ENCODE measurements around the gene FOXJ1. TPM values are rescaled to one million over a fixed set of nuclear protein-coding genes. Genes with fewer than 3 reads are reported as not detected.

The FOXJ1 gene
- total and polyA plus RNA-seq, 2 of the 13 experiments (the other 11 are each of a cell fraction or from before 2014, with no cell fraction given) = 0.98 to 1.6 TPM

GRCh38 chr17:76178124-76178523, 37.1 kb upstream of the FOXJ1 start:
- H3K4me1 ChIP-seq (ENCODE audit: insufficient read depth, low read length) = peaks cover 51% of the 10 kb centered on the region
- DNase-seq (ENCODE audit: low spot score) (no peak), FAIRE-seq (no peak), ATAC-seq (no peak)
- no peaks in the 10 kb centered on the region for H3K9me3 ChIP-seq (ENCODE audit: low read length)
- H3K79me2 ChIP-seq (ENCODE audit: insufficient read depth, low read length) = no peaks in the 10 kb centered on the region
- ChIA-PET CTCF (ENCODE audit: low intra/inter-chr PET ratio, low total read pairs) (no interaction called here), POLR2A (interaction anchor here (0.6 to 1.3 kb wide), 2 partner anchors 54 to 60 kb away, joined by 3 to 4 read pairs; no protein-coding TSS in a partner anchor)
- TF ChIP-seq KAT2B (IDR thresholded peaks at IDR 0.05; ENCODE audit: borderline replicate concordance, low read depth, low read length) (no peak), HNRNPL (IDR thresholded peaks at IDR 0.05; ENCODE audit: low read depth, low read length) (0 out of 2 replicates have a peak, but pooled peaks have one; percentile 25), SRY (CRISPR knock-in tag; IDR thresholded peaks at IDR 0.05) (no peak), NR2F6 (IDR thresholded peaks at IDR 0.05) (no peak), NR2F6 (CRISPR knock-in tag; IDR thresholded peaks at IDR 0.05) (no peak), ZNF792 (CRISPR knock-in tag; IDR thresholded peaks at IDR 0.05) (no peak), ZNF484 (CRISPR knock-in tag; IDR thresholded peaks at IDR 0.05; ENCODE audit: borderline replicate concordance, low read depth) (no peak), ZNF136 (CRISPR knock-in tag; IDR thresholded peaks at IDR 0.05; ENCODE audit: low read depth) (no peak), ZNF788 (CRISPR knock-in tag; IDR thresholded peaks at IDR 0.05; ENCODE audit: borderline replicate concordance) (0 out of 2 replicates have a peak, but pooled peaks have one; percentile 19)
- no peak overlapping the region for H3K9ac ChIP-seq (ENCODE audit: insufficient read depth, low read depth, low read length)
- H3K27ac ChIP-seq (ENCODE audit: extremely low read length, insufficient read depth, low read length) = no peak overlapping the region
- no peak overlapping the region for H3K4me3 ChIP-seq (replicated peaks in 1 of 3; ENCODE audit: insufficient read depth in 1 of 3, low read depth in 2 of 3, low read length in 3 of 3)
- WGBS (ENCODE audit: low lambda C conversion rate) = 74% methylated on average over 7 of the region's 10 CpGs
- H2AFZ ChIP-seq (ENCODE audit: low read length) = no peak overlapping the region
- BruUV-seq (replicated peaks) = no TSS peak
- H3K27me3 ChIP-seq (ENCODE audit: control insufficient read depth in 1 of 2, insufficient read depth in 2 of 2, low read length in 2 of 2) = peaks cover 0 to 1% of the 10 kb centered on the region in 2 experiments; a peak in 1 of 5 replicates
- H4K20me1 ChIP-seq (ENCODE audit: insufficient read depth, low read length) = no peaks in the 10 kb centered on the region
- in situ Hi-C loops (cut with HindIII; ENCODE audit: extremely low pct_ligation_motif_present, low pct_unique_long_range_greater_than_20kb) (no loop called here), intact Hi-C loops (cut with micrococcal nuclease; ENCODE audit: unreplicated experiment) (no loop called here)
- H3K36me3 ChIP-seq (replicated peaks in 1 of 2; ENCODE audit: control insufficient read depth in 1 of 2, insufficient read depth in 2 of 2, low read length in 2 of 2) = no peaks in the 10 kb centered on the region
- no peak overlapping the region for H3K4me2 ChIP-seq (ENCODE audit: low read depth, low read length)
